HG03025 (cell line): ENCODE results near the gene SCARB2.

Experiments used
- ATAC-seq: cut with Tn5 transposase; IDR thresholded peaks from one replicate; pipeline ENCODE4 v1.9.1; 2021; ENCODE audit warnings: mild to moderate bottlenecking, moderate library complexity; ENCODE audit not compliant: unreplicated experiment, low FRiP score

SCARB2 gene

DNA sequence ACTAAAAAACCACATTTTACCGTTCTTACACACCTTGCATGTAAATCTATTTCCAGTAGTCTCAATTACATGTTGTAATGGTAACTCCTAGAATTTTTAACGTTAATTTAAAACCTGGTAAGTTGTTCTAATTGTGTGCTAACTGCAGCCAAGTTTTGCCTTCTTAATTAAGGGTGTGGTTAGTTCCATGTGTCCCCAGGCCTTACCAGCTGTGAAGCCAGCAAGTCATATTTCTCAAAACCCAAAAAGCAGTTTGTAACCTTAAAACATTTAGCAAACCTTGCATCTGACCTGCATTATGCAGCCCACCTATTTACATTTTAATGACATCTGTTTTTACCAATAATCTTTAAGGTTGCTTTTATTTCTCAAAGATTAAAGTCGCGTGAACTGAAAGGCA, 19.5 kb upstream of the SCARB2 start:
- no peak for ATAC-seq

DNA sequence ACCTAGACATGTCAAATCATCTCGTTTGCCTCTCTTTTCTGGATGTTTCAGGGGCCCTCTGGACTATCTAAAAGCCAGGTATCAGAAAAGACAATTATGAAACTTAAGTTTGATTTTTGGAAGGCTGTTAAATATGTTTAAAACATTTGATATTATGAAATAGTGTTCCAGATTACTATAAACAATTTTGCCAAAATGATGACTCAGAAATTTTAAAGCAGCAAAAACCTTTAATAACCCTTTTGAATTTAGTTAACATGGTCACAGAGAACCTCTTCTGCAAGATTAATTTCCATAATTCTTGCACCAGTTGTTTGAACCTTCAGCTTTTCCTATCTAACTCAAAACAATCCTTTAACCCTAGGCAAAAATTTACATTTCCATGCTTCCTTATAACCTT, 19.1 kb upstream of the SCARB2 start:
- ATAC-seq: no peak

DNA sequence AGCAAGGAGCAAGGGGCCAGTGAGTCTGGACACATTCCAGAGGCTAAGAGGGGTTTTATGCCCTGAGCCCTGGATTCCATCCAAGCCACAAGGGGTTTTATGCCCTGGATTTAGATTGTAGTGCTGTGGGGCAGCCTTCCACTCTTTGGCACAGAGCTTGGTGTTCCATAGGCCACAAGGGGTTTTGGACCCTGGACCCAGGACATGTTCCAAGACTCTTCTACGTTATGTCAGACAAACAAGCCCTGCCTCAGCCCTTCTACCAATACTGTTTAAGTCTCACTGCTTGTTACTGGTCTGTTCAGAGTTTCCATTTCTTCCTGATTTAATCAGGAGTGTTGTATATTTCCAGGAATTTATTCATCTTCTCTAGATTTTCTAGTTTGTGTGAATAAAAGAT, 12.8 kb upstream of the SCARB2 start:
- ATAC-seq: no peak

DNA sequence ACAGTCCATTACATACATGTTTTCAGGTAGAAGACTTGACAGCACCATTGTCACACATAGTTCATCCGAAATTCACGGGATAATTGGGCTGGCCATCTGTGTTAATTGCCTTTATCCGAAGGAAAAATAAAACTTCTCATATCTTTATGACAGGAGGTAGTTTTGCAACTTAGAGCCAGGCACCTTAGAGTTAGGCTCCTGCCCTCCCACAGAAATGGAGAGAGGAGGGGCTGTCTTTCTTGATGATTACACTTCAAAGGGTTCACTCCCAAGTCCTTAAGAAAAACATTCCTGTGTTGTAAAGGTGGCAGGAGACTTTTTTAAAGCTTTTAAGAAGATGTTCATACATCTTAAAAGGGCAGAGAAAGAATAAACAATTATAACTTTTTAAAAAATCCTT, 10.5 kb upstream of the SCARB2 start:
- no peak for ATAC-seq

- no peak for ATAC-seq
Measured at GRCh38 chr4:76219299-76220055, 5.9 kb upstream of the SCARB2 start.

DNA sequence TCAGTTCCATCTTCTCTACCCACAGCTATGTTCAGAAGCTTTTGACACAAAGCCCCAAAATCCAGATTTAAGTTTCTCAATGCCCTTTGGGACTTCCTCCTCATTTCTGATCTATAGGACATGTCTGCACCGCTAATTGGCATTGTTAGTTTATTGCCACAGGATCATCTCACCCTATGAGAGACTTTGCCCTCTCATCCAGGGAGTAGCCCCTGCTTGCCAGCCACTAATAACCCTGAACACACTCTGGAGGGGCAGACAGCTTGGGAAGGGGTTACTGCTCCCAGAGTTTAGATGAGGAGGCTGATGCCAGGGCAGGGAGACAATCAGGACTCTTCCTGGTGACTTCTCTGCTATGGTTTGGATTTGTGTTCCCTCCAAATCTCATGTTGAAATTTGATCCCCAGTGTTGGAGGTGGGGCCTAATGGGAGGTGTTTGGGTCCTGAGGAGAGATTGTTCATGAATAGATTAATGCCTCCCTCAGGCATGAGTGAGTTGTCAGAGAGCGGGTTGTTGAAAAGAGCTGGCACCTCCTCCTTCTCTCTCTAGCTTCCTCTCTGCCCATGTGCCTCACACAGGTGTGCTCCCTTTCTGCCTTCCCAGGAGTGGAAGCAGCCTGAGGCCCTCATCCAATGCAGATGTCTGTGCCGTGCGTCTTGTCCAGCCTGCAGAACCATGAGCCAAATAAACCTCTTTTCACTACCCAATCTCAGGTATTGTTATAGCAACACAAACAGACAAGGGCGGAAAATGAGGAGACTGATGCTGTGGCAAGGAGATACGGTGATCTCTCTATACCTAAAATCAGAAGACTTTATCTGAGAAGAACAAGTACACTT, 3.6 kb upstream of the SCARB2 start:
- no peak for ATAC-seq

DNA sequence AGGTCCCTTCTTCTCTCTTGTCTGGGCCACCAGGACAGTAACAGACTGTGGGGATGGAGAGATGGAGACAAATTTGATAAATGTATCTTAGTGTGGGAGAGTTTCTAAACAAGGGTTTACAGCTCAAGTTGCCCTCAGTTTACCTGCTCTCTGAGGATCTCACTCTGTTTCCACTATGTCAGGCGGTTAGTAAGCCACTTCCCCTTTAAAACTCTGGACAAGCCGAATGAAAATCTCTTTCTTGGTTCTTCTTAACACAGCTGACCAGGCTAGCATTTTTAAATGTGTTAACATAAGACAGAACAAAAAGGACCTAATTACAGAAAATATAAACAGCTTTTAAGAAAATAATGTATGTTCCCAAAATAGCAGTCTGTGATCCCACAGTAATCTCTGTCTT, 2.9 kb upstream of the SCARB2 start:
- no peak for ATAC-seq

- no peak for ATAC-seq
Measured at GRCh38 chr4:76215077-76215476, 1.5 kb upstream of the SCARB2 start.

DNA sequence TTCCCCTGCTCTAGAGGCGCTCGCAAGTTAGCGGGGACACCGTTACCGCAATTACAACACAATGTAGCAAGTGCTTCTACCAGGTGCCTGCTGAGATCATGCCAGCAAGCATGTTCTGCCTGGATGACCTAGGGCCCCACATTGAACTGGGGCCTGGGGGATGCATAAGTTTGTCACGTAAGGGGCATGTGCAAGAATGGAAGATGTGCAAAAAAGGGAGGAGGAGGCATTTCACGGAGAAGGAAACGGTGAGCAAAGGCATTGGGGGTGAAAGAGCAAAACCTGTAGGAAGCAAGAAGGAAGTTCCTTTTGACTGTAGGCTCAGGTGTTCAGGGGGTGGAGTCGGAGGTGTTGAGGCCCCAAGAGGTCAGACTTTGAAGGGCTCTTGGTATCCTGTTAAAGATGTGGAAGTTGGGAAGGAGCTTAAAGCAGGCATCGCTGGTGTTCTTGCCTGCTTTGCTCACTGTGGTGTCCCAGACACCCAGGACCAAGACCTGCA, 602 bp upstream of the SCARB2 start:
- peak; percentile 48 for ATAC-seq

DNA sequence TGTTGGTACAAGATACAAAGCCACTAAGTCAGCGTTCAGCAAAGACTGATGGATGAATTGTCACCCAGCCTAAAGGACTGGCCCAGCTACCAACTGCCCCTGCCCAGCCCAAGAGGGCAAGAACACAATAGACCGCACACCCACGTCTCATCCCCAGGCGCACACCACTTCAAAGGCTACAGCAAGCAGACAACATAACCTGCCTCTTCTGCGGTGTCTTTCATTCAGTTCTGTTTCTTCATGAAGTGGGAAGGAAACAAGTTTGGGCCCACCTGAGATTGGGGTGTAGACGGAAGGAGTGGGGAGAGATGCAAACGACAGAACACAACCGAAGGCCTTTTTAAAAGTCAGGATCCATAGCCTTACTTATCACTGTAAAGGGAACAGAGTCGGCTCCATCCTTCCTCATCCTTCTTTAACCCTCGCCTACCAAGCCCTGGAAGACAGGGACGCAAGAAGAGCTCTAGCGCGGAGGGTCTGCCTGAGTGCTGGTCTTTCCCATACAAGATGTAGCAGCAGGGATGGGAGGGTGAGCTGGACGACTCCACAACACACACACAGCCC, 691 bp downstream of the SCARB2 start:
- ATAC-seq: no peak

- ATAC-seq: no peak
Measured at GRCh38 chr4:76211769-76212708, 1.6 kb downstream of the SCARB2 start.

DNA sequence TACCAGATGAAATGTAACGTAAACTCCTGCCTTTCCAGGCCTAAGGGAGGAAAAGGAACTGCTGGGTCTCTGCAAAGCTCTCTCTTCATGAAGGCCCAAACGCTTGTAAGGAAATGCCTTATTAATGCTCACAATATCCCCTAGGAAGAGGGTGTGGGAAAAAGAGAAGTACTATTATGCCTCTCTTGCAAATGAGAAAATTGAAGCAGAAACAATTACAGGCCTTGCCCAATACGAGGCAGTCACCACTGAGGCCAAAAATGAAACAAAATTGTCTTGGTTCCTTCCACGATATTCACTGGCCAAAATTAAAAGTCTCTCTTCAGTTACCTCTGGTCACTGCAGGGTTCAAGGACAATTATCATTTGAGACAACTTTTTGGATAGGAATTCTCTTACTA, 3.2 kb downstream of the SCARB2 start:
- no peak for ATAC-seq

DNA sequence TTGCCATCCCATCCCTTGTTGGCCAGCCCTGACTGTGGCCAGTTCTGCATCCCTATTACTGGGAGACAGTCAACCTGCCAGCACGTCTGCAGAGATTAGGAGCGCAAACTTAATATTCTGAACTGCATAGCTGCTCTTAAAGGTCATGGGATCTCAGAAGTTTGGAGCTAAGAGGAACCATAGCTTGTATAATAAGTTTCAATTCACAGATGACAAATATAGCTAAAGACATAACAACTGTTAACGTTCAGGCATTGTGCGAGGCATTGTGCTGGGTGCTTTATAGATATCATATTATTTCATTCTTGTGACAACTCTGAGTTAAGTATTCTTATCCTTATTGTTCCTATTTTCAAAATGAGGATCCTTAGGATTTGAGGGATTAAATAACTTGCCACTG, 3.7 kb downstream of the SCARB2 start:
- ATAC-seq: no peak

GRCh38 chr4:76208005-76208765, 5.4 kb downstream of the SCARB2 start:
- no peak for ATAC-seq

DNA sequence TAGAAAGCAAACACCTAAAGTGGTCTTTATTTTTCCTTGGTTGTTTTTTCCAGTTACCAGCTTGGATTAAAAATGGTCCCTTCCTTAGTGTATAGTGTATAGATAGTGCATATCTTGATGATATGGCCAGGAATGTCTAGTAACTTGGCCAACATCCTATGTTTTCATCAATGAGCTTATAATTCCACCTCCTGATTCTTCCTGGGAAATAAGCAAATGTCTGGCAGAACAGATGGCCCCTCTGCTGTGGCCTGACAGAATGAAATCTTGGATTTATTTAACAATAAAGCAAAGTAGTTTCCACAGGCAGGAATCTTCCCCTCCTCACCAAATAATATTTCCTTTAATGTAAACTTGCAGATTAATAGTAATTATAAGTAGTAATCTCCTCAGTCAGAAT, 6.1 kb downstream of the SCARB2 start:
- no peak for ATAC-seq

DNA sequence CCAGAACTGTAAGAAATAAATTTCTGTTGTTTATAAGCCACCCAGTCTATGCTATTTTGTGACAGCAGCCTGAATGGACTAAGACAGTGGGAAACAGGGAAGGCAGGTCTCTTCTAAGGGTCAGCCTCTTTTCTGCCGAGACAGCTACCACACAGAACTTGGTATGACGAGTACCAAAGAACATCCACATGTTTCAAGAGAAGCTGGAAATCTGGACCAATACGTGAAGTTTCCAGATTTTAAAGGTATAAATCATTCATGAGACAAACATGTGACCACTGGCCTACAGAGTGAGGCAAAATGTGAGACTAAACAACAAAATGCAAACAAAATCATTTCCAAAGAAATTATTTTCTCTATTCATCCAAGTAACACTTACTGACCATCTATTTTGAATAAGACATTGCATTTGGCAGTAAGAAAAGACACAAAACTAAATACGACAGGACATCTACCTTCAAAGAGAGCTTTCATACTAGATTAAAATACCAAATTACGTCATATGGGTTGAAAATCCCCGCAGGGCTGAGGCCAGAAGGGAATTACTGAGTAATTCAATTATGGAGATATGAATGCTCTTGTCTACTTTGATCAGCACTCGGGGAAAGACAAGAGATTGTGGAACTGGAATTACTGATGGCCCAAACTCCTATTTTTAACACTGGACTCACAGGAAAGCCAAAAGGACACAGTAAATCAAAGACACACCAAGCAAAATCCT, 7.2 kb downstream of the SCARB2 start:
- ATAC-seq: no peak

GRCh38 chr4:76205476-76205875, 8.1 kb downstream of the SCARB2 start:
- no peak for ATAC-seq

DNA sequence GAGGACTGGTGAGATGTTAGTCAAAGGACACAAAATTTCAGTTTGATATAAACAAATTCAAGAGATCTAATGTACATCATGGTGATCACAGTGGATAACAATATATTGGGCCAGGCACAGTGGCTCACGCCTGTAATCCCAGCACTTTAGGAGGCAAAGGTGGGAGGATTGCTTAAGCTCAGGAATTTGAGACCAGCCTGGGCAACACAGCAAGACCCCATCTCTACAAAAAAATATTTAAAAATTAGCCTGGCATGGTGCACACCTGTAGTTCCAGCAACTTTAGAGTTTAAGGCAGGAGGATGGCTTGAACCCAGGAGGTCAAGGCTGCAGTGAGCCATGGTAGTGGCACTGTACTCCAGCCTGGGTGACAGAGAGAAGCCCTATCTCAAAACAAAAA, 8.7 kb downstream of the SCARB2 start:
- no peak for ATAC-seq

GRCh38 chr4:76203541-76203940, 10.1 kb downstream of the SCARB2 start:
- ATAC-seq: no peak
